ENCODE results near the gene ATP8A1. TPM values are rescaled to one million over a fixed set of nuclear protein-coding genes. Genes with fewer than 3 reads are reported as not detected.

ATP8A1 gene
- total and polyA plus RNA-seq, 8 donors: 4.8 to 15.3 (median 10.8) TPM

DNA sequence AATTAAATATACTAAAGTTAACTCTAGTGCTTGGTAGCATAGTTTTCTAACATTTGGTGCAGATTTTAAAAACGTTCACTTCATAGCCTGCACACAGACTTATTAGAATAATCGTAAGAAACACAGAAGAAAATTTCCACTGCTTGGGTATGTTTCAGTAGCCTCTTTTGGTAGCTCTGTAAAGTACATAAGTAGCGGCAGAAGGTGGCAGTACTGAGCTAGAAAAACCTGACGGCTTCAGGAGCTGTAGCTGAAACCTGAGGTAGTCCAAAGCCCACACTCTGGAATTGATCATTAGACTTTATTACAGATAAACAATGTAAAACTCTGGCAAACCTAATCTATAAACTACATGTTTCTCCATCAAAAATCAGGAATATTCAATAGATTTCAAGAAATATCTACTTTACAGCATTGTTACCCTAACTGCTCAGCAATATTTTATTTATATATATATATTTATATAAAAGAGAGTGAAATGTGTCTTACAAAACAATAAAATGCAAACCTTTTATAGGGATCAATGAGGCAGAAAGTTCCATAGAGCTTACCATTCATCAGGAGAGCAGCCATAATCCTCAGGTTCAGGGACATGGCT lies 88.2 kb downstream of the ATP8A1 start:
- no peaks in the 10 kb centered on the region for H3K36me3 ChIP-seq
- H3K27ac ChIP-seq: no peak overlapping the region
- peak; percentile 86 to 94 (median 92) for ATAC-seq
- intact Hi-C loops (cut with DNase I): loop anchor here (5.0 to 10.0 kb wide), 3 partner anchors 286 to 299 kb away; no protein-coding TSS in a partner anchor
- FAIRE-seq: peak; percentile 75
- H3K9me3 ChIP-seq: no peaks in the 10 kb centered on the region
- peaks cover 0 to 9% (median 0%) of the 10 kb centered on the region in 3 donors for H3K4me1 ChIP-seq
- no peaks in the 10 kb centered on the region for H3K27me3 ChIP-seq
- H3K4me3 ChIP-seq: no peak overlapping the region
- 4 to 5% methylated on average over 4 of the region's 4 CpGs for WGBS, 2 donors
- TF ChIP-seq, protein P1, sequence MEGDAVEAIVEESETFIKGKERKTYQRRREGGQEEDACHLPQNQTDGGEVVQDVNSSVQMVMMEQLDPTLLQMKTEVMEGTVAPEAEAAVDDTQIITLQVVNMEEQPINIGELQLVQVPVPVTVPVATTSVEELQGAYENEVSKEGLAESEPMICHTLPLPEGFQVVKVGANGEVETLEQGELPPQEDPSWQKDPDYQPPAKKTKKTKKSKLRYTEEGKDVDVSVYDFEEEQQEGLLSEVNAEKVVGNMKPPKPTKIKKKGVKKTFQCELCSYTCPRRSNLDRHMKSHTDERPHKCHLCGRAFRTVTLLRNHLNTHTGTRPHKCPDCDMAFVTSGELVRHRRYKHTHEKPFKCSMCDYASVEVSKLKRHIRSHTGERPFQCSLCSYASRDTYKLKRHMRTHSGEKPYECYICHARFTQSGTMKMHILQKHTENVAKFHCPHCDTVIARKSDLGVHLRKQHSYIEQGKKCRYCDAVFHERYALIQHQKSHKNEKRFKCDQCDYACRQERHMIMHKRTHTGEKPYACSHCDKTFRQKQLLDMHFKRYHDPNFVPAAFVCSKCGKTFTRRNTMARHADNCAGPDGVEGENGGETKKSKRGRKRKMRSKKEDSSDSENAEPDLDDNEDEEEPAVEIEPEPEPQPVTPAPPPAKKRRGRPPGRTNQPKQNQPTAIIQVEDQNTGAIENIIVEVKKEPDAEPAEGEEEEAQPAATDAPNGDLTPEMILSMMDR (IDR thresholded peaks at IDR 0.05): peak; percentile 20 to 62 (median 54)
- peak in 3 of 6 donors; percentile 49 to 71 (median 54) for DNase-seq

DNA sequence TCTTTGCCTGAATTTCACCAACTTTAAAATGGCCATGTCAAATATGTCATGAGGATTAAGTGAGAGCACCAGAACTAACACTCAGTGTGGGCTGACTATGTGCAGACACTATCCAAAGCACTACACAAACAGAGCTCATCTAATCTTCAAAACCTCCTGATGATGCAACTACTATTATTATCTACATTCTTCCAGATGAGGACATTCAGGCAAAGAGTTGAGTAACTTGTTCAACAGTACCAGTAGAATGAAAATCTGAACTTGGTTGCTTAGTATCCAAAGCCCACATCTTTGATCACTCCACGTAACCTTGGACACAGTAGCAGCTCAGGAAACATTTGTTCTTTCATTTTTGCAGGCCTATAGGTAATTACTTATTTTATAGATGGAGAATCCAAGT lies 90.1 kb downstream of the ATP8A1 start:
- 94 to 97% methylated on average over 1 of the region's 1 CpG for WGBS, 2 donors
- intact Hi-C loops (cut with DNase I): loop anchor here (5.0 to 10.0 kb wide), 3 partner anchors 288 to 300 kb away; no protein-coding TSS in a partner anchor
- Histone ChIP-seq H3K27me3 (no peaks in the 10 kb centered on the region), H3K27ac (no peak overlapping the region), H3K4me3 (no peak overlapping the region), H3K36me3 (no peaks in the 10 kb centered on the region), H3K4me1 (peaks cover 0 to 7% (median 0%) of the 10 kb centered on the region in 3 donors), H3K9me3 (no peaks in the 10 kb centered on the region)
- ATAC-seq (no peak), FAIRE-seq (no peak), DNase-seq (no peak)
- TF ChIP-seq, protein P1 (IDR thresholded peaks at IDR 0.05): no peak

- TF ChIP-seq, protein P1 (IDR thresholded peaks at IDR 0.05): no peak
- FAIRE-seq (no peak), ATAC-seq (no peak), DNase-seq (peak in 1 of 6 donors; percentile 21)
- Histone ChIP-seq H3K9me3 (no peaks in the 10 kb centered on the region), H3K4me3 (no peak overlapping the region), H3K36me3 (no peaks in the 10 kb centered on the region), H3K4me1 (no peaks in the 10 kb centered on the region), H3K27me3 (no peaks in the 10 kb centered on the region), H3K27ac (no peak overlapping the region)
- intact Hi-C loops (cut with DNase I): loop anchor here in 2 of 3 donors (10.0 kb wide), 2 partner anchors 293 to 303 kb away; no protein-coding TSS in a partner anchor
- 85 to 86% methylated on average over 5 of the region's 5 CpGs for WGBS, 2 donors
Measured at GRCh38 chr4:42562016-42562415, 94.9 kb downstream of the ATP8A1 start.

GRCh38 chr4:42561031-42561430 lies 95.9 kb downstream of the ATP8A1 start:
- no peak for ATAC-seq
- no peak overlapping the region for H3K27ac ChIP-seq

More at GRCh38 chr4:42561031-42561430, 95.9 kb downstream of the ATP8A1 start:
- 94 to 96% methylated on average over 11 of the region's 11 CpGs for WGBS, 2 donors
- H3K27me3 ChIP-seq: no peaks in the 10 kb centered on the region
- no peaks in the 10 kb centered on the region for H3K4me1 ChIP-seq
- H3K9me3 ChIP-seq: no peaks in the 10 kb centered on the region
- TF ChIP-seq, protein P1 (IDR thresholded peaks at IDR 0.05): no peak
- no peaks in the 10 kb centered on the region for H3K36me3 ChIP-seq
- no peak for FAIRE-seq
- DNase-seq: no peak
- no peak overlapping the region for H3K4me3 ChIP-seq
- intact Hi-C loops (cut with DNase I): loop anchor here in 2 of 3 donors (10.0 kb wide), 2 partner anchors 294 to 304 kb away; no protein-coding TSS in a partner anchor
